Measurements from ENCODE around the gene RBPJ.
A peak's percentile ranks its signal among the peaks of the same experiment; 100 is the strongest.

The RBPJ gene

GRCh38 chr4:26320538-26321372 lies at the start of gene RBPJ:
Gene RBPJ, plus strand, starts transcription at chr4:26321014. Its CDS starts 15 bp downstream, at chr4:26321029.
- peak; percentile 92 for DNase-seq (ENCODE audit: low read depth)

DNA sequence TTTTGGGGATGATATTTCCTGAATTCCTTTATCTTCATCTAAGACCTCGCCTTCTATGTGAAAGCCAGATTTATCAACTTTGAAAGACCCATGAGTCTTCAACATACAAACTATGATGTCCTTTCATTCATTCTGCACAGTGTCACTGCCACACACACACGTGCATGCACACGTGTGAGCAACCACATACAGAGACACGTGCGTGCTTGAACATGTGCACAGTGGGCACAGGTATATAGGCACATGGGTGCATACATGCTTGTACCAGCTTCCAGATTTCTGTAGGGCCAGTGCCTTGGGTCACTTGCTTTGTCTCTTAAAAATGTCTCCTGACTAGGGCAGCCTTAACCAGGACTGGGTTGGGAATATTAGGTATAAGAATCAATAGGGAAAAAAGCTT lies 49.1 kb upstream of the RBPJ start:
- no peak for DNase-seq (ENCODE audit: low read depth)

- DNase-seq (ENCODE audit: low read depth): no peak
These were observed 47.9 kb upstream of the RBPJ start for GRCh38 chr4:26272654-26273615.

- DNase-seq (ENCODE audit: low read depth): no peak
These were observed 47.2 kb upstream of the RBPJ start for GRCh38 chr4:26273616-26273980.

DNA sequence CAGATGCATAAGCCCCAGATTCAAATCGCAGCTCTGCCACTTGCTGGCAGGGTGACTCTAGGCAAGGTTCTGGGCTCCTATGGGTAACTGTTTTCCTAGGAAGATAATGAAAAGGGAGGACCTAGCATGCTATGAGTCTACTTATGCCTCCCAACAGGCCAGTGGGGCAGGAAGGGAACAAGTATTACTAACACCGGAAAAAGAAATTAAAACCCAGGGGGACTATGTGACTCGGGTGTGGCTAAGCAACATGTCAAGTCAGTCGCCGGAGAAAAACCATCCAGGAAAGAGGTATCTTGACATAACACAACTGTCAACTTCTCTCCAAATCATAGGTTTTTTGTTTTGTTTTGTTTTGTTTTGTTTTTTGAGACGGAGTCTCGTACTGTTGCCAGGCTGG lies 45.5 kb upstream of the RBPJ start:
- no peak for DNase-seq (ENCODE audit: low read depth)

GRCh38 chr4:26279446-26279845 lies 41.4 kb upstream of the RBPJ start:
- DNase-seq (ENCODE audit: low read depth): no peak

GRCh38 chr4:26281881-26282280 lies 38.9 kb upstream of the RBPJ start:
- DNase-seq (ENCODE audit: low read depth): peak; percentile 5

DNA sequence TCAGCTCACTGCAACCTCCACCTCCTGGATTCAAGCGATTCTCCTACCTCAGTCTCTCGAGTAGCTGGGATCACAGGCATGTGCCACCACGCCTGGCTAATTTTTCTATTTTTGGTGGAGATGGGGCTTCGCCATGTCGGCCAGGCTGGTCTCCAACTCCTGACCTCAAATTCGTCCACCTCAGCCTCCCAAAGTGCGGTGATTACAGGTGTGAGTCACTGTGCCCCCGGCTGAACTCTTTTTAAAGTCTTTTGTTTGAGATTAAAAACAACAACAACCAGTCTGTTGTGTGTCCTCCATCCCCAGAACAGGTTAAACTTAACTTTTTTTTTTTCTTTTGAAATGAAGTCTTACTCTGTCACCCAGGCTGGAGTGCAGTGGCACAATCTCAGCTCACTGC lies 36.3 kb upstream of the RBPJ start:
- DNase-seq (ENCODE audit: low read depth): no peak

GRCh38 chr4:26285272-26285671 lies 35.5 kb upstream of the RBPJ start:
- DNase-seq (ENCODE audit: low read depth): no peak

GRCh38 chr4:26287756-26288155 lies 33.1 kb upstream of the RBPJ start:
- no peak for DNase-seq (ENCODE audit: low read depth)

GRCh38 chr4:26288355-26288909 lies 32.4 kb upstream of the RBPJ start:
- DNase-seq (ENCODE audit: low read depth): peak; percentile 15

DNA sequence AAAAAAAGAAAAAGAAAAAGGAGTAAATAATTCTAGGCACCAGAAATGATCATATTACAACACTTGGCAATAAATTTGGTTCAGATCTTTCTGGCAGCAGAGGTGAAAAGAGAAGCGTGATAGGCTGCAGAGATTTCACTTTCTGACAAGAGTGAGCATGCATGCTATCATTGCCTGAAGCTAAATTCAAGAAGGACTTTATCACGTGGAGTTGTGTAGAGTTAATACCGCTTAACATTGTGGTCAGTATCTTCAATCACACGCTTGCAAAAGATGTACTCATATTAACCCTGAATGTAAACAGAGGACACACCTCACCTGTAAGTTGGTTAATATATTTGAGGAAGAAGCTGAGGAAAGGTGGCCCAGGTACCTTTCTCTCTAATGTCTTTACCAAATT lies 31.4 kb upstream of the RBPJ start:
- DNase-seq (ENCODE audit: low read depth): no peak

DNA sequence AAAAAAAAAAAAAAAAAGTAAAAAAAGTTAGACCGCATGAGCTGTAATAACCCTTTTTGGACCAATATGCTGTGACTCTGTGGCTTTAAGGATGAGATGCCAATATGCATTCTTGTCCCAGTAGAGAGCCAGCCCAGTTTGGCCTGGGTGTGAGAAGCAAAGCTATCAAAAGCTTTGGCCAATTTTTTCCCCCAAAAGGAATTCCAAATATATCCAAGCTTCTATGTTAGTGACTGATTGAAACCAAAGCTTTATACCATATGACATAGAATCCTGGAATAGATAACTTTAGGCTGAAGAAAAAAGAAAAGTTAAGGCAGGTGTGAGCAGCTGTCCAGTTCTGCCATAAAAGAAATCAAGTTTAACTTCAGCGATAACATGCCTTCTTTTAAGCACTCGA lies 30.5 kb upstream of the RBPJ start:
- DNase-seq (ENCODE audit: low read depth): no peak

- DNase-seq (ENCODE audit: low read depth): no peak
These were observed 25.9 kb upstream of the RBPJ start for GRCh38 chr4:26294904-26295303.

- DNase-seq (ENCODE audit: low read depth): no peak
These were observed 24.8 kb upstream of the RBPJ start for GRCh38 chr4:26296021-26296420.

GRCh38 chr4:26296514-26296913 lies 24.3 kb upstream of the RBPJ start:
- DNase-seq (ENCODE audit: low read depth): no peak

DNA sequence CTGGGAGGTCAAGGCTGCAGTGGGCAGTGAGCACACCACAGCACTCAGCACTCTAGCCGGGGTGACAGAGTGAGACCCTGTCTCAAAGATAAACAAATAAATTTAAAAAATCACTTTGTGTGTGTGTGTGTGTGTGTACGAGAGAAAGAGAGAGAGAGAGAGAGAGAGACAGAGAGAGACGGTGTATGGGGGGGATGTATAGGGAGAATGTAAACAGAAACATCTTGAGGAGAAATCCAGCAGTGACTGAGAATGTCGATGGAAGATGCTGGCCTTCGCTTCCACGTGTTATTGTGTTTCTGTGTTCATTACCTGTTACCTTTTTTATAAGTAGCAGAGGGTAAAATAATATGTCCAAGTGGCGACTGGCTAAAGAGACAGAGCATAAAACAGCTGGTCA lies 23.6 kb upstream of the RBPJ start:
- DNase-seq (ENCODE audit: low read depth): no peak

DNA sequence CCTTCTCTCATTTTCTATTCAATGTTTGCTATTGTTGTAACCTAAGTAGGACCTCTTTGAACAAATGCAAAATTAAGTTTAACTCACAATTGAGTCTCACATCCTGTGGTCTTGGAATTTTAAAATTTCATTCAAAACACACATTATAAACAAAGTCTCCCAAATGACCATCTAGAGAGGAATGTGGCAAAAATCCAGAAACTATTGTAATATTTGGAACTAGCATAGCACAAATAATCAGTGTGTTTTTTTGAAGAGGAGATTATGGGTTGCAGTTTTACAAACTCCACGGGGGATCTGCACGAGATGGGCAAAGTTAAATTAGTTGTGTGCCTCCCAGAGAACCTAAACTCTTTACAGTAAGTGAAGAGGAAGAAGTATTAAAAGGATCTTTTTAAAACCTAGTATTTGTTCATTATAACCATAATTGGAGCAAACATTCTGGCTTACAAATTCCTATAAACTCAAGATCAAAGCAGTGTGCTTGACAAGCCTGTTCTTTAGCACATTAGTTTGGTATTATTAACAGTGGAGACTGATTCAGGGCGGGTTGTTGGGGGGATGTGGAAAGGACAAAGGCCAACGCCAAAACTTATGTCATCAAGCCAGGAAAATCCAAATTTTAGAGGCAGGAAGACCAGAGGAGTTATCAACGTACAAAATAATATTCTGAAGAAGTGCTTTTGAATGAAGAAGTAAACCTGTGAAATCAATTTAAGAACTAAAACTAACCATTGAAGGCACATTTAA lies 22.4 kb upstream of the RBPJ start:
- no peak for DNase-seq (ENCODE audit: low read depth)

DNA sequence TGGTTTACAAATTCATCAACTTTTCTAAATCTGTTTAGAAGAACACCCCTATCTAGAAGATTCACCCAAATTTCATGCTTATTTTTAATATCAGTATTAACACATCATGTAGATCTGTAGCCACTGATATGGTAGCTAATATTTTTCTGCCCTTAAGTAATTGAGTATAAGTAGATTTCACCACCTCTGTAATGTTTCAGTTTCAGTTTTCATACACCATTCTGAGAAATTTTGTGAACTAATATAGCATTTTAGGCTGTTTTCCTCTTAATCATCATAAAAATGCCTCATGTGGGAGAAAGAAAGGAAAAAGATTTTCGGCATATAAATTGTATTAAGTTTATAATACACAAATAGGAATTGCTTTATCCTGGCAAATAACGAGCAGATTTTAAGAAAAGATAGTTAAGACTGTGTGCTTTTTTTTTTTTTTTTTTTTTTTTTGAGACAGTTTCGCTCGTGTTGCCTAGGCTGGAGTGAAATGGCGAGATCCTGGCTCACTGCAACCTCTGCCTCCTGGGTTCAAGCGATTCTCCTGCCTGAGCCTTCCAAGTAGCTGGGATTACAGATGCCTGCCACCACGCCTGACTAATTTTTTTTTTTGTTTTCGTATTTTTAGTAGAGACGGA lies 21.4 kb upstream of the RBPJ start:
- no peak for DNase-seq (ENCODE audit: low read depth)

- DNase-seq (ENCODE audit: low read depth): no peak
These were observed 20.2 kb upstream of the RBPJ start for GRCh38 chr4:26300314-26301307.

All from non-pigmented ciliary epithelial cell (primary cell).